Stimulated activated CD4-positive, alpha-beta T cell treated with anti-CD3 and anti-CD28 coated beads, Interleukin-4, amount 100 ng/mL, for 24 hours (primary cell): ENCODE results near the gene ZNF479.
"Not testable (repeated sequence)": the region's sequence is repeated elsewhere in the genome, so short reads cannot be mapped to it uniquely, and the experiment has no call there.

ENCODE experiments used
- DNase-seq: peaks from one replicate; pipeline ENCODE4 v3.0.0-alpha.2; 2020

Gene ZNF479

GRCh38 chr7:57132336-57132735 lies at the start of gene ZNF479:
Gene ZNF479 (minus strand): TSS chr7:57132436. CDS start chr7:57132324, 112 bp downstream.
- DNase-seq = not testable (repeated sequence)

DNA sequence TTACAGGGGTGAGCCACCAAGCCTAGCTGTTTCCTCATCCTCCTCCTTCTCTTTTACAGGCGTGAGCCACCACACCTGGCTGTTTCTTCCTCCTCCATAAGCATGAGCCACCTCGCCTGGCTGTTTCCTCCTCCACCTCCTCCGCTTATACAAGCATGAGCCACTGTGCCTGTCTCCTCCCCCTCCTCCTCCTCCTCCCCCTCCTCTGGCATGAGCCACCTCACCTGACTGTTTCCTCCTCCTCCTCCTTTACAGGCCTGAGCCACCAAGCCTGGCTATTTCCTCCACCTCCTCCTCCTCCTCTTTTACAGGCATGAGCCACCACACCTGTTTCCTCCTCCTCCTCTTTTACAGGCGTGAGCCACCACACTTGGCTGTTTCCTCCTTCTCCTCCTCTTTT lies 49.8 kb upstream of the ZNF479 start:
- DNase-seq = no peak

GRCh38 chr7:57181281-57181680 lies 49.0 kb upstream of the ZNF479 start:
- no peak for DNase-seq

DNA sequence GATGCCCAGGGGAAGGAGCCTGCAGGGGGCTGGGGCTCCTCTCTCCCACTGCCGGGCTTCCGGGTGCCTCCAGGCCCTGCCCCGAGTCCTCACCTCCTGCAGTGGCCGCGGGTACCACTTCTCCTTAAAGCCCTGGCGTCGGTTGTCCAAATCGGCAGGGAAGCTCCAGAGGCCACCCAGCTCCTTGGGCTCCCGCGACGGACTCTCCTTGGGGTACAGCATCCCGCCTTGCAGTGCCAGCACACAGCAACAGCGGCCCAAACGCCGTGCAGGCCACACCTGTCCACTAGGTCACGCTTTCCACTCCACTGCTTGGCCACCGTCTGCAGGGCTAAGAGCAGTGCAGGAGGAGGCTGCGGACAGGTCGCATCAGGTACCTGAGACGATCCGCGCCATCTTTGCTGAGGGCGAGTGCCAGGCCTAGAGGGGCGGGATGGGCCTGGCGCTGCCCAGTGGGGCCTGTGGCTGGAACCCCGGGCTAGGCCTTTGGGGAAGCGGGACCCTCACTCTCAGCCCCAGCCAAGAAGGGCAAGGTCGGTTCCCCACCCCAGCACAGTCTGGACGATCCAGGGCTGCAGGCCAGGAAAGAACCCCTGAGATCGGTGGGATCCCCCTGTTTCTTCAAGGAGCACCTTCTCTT lies 47.7 kb upstream of the ZNF479 start:
- DNase-seq = no peak

- no peak for DNase-seq
Observed at GRCh38 chr7:57178768-57179139, 46.5 kb upstream of the ZNF479 start.

DNA sequence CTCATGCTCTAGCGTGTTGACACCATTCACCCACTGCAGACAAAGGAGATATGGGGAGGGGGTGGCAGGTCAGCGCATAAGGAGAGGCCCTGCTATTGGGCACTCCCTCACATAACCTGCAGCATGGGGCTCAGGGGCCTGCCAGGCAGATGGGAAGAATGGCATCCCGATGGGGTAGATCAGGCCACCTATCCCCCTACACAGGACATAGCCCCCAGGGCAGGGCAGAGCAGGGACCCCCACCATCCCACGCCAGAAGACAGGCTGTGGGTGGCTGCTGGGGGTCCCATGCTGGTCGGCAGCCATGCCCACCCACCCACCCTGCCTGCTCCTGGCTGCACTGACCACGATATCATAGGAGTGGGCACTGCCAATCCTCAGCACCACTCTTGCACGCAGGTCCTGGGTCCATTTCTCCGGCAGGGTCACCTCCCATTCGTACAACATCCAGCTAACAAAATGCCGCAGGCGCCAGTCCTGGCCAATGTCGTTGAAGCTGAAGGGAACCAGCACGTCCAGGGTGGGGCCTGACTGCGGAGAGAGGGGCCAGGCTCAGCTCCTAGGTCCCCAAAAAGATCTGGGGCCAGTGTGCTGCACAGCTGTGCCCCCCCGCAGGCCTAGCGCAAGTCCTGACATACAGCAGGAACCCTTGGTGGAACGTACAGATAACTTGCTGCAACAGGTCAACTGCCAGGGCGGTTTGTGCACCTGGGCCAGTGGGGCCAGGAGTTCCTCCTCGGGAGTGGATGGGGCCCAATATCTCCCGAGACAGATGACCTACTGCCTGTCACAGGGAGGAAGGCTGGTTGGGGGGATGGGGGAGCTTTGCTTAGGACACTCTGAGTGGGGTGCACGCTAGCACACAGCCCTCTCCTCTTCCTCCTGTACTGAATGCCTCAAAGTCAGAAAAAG lies 45.9 kb upstream of the ZNF479 start:
- DNase-seq = no peak

- no peak for DNase-seq
Observed at GRCh38 chr7:57176928-57177635, 44.8 kb upstream of the ZNF479 start.

DNA sequence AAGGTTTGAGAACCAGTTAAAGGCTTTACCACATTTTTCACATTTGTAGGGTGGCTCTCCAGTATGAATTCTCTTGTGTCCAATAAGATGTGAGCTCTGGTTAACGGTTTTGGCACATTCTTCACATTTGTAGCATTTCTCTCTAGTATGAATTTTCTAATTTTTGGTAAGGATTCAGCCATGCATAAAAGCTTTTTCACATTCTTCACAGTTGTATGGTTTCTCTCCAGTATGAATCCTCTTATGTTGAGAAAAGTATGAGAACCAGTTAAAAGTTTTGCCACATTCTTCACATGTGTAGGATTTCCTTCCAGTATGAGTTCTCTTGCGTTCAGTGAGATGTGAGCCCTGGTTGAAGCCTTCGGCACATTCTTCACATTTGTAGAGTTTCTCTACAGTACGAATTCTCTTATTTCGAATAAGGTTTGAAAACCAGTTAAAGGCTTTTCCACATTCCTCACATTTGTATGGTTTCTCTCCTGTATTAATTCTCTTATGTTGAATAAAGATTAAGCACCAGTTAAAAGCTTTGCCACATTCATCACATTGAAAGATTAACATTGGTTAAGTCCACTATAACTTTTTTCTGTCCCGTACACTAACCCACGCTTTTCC lies 33.2 kb upstream of the ZNF479 start:
- DNase-seq = no peak

DNA sequence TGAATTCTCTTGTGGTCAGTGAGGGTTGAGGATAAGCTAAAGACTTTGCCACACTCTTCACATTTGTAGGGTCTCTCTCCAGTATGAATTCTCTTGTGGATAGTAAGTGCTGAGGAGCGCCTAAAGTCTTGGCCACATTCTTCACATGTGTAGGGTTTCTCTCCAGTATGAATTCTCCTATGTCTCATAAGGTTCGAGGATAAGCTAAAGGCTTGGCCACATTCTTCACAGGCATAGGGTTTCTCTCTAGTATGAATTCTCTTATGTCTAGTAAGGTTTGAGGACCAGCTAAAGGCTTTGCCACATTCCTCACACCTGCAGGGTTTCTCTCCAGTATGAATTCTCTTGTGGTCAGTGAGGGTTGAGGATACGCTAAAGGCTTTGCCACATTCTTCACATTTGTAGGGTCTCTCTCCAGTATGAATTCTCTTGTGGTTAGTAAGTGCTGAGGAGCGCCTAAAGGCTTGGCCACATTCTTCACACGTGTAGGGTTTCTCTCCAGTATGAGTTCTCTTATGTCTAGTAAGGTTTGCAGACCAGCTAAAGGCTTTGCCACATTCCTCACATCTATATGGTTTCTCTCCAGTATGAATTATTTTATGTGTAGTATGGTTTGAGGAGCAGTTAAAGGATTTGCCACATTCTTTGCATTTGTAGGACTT lies 12.0 kb downstream of the ZNF479 start:
- DNase-seq = not testable (repeated sequence)
